ENCODE measurements around the gene FEZ2. TPM values are rescaled to one million over a fixed set of nuclear protein-coding genes. Genes with fewer than 3 reads are reported as not detected.
"Not testable (repeated sequence)": the region's sequence is repeated elsewhere in the genome, so short reads cannot be mapped to it uniquely, and the experiment has no call there.

The FEZ2 gene
- 103 and 153 TPM in 2 replicates for total RNA-seq (2014; rRNA removed; shearing (Covaris generic))

- DNase-seq (ENCODE audit: low read depth), result peak; percentile 81
These were observed at the start of gene FEZ2 for GRCh38 chr2:36597532-36598377. Gene FEZ2 (minus strand): TSS chr2:36598168. CDS start chr2:36598142, 26 bp downstream.

GRCh38 chr2:36634981-36635597, 37.1 kb upstream of the FEZ2 start:
- DNase-seq (ENCODE audit: low read depth), result peak; percentile 67

DNA sequence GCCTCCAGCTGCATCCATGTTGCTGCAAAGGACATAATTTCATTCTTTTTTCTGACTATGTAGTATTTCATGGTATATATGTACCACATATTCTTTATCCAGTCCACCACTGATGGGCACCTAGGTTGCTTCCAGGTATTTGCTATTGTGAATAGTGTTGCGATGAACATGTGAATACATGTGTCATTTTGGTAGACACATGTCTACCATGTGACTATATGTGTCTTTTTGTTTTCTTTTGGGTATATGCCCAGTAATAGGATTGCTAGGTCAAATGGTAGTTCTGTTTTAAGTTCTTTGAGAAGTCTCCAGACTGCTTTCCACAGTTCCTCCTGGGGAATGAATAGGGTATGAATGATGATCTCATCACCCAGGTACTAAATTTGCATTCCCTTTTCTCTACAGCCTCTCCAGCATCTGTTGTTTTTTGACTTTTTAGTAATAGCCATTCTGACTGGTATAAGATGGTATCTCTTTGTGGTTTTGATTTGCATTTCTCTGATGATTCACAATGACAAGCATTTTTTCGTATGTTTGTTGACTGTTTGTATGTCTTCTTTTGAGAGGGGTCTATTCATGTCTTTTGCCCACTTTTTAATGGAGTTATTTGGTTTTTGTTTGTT, 35.6 kb upstream of the FEZ2 start:
- peak; percentile 73 for DNase-seq (ENCODE audit: low read depth)

- no peak for DNase-seq (ENCODE audit: low read depth)
These were observed 28.8 kb upstream of the FEZ2 start for GRCh38 chr2:36626756-36627155.

GRCh38 chr2:36626071-36626470, 28.1 kb upstream of the FEZ2 start:
- no peak for DNase-seq (ENCODE audit: low read depth)

DNA sequence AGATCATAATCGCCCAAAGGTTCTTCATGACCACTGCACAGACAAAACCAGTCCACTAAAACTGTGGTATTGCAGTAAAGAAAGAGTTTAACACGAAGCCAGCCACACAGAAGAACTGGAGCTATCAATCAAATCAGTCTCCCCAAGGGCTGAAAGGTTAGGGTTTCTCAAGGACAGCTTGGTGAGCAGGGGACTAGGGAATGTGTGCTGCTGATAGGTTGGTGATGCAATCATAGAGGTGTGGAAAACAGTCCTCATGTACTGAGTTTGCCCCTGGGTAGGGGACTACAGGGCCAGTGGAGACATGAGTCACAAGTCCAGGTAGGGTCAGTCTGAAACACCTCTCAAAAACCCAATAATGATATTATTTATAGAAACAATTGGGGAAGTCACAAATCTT, 27.3 kb upstream of the FEZ2 start:
- no peak for DNase-seq (ENCODE audit: low read depth)

GRCh38 chr2:36620321-36620720, 22.4 kb upstream of the FEZ2 start:
- DNase-seq (ENCODE audit: low read depth), result no peak

DNA sequence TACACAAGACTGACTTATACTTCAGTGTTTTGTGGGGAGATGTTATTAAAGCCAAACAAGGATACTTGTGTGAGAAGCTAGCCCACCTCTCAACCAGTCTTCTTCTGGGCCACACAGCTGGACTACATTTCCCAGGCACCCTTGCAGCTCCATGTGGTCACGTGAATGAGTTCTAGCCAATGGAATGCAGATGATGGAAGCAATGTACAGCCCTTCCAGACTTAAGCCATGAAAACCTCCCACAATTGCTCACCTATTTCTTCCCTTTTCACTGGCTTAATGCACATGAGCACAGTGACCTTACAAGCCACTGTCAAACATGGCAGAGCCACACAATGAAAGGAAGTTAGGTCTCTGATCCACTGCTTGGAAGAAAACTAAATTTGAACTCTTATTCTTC, 20.4 kb upstream of the FEZ2 start:
- DNase-seq (ENCODE audit: low read depth), result peak; percentile 66

- no peak for DNase-seq (ENCODE audit: low read depth)
These were observed 19.0 kb upstream of the FEZ2 start for GRCh38 chr2:36616947-36617346.

- DNase-seq (ENCODE audit: low read depth), result no peak
These were observed 17.3 kb upstream of the FEZ2 start for GRCh38 chr2:36615222-36615621.

DNA sequence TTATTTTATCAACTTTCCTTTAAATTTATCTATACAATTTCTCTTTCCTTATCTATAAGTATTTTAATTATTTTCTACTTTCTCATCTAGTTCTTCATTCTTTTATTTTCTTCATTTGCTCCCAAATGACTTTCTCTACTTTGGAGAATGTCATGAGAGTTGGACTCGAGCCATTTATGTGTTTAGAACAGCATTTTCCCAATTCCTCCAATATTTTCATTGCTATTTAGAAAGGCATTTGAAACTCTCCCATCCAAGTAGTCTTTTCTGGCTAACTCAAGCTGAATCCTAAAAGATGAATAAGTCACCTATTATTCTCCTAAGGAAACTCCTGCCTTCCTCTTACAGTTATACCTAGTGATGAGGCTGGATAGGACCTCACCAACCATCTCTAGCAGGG, 15.8 kb upstream of the FEZ2 start:
- DNase-seq (ENCODE audit: low read depth), result no peak

GRCh38 chr2:36611316-36611990, 13.5 kb upstream of the FEZ2 start:
- DNase-seq (ENCODE audit: low read depth), result no peak

- DNase-seq (ENCODE audit: low read depth), result no peak
These were observed 11.5 kb upstream of the FEZ2 start for GRCh38 chr2:36609507-36609906.

GRCh38 chr2:36607947-36608346, 10.0 kb upstream of the FEZ2 start:
- peak; percentile 60 for DNase-seq (ENCODE audit: low read depth)

- no peak for DNase-seq (ENCODE audit: low read depth)
These were observed 9.0 kb upstream of the FEZ2 start for GRCh38 chr2:36606925-36607324.

DNA sequence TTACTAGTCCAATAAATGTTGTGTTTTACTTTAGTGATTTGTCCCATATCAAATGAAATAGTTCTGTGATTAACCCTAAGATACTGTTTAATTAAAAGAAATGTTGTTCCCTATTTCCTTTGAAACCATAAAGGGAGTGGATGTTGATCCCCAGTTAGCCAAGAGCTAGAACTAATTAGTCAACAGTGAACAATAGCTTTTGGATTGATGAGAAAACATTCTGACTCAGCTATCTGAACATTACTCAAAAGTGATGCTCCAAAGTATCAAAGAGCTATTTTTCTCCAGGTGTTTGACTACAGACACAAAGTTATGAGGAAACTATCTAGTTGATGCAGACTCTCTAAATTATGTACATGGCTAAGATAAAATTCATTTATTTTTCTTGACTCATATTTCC, 7.3 kb upstream of the FEZ2 start:
- no peak for DNase-seq (ENCODE audit: low read depth)

- DNase-seq (ENCODE audit: low read depth), result not testable (repeated sequence)
These were observed 5.7 kb upstream of the FEZ2 start for GRCh38 chr2:36603629-36604028.

DNA sequence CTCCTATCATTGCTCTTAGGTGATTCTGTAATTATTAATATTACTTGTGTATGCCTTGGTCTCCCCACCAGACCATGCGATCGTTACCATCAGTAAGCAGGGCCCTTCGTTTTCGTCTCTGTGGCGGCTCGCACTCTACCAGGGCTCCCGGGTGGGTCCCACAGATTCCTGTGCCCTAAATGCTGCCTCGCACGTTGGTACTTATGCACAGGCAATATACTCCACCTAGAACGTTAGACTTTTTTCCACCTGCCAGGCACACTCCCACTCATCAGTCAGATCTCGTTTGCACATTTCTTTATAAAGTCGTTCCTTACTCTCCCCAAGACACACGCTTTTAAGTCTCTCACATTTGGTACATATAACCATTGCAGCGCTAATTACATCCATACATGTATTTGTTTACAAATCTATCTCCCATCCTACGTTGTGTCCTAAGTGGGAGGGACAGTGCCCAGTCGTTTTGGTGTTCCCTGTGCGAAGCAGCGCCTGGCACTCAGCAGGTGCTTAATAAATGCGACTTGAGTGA, 901 bp downstream of the FEZ2 start:
- no peak for DNase-seq (ENCODE audit: low read depth)

- no peak for DNase-seq (ENCODE audit: low read depth)
These were observed 1.6 kb downstream of the FEZ2 start for GRCh38 chr2:36596397-36596796.

- DNase-seq (ENCODE audit: low read depth), result no peak
These were observed 3.1 kb downstream of the FEZ2 start for GRCh38 chr2:36594849-36595248.

GRCh38 chr2:36589230-36589630, 8.7 kb downstream of the FEZ2 start:
- no peak for DNase-seq (ENCODE audit: low read depth)

DNA sequence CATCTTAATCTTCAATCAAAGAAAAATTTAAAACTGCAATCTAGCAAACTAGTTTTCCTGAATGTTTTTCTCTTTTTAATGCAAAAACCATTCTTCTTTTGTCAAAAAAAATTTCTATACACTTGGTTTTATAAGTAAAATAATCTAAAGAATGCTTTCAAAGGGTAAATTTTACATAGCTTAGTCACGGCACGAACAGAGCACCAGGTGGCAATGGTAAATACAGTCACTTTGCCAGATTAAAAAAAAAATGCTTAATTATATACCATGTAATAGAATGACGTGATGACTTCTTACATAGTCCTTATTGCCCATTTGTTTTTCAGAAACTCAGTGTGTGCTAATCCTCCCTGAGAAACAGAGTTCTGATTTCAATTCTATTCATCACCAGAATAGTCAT, 10.4 kb downstream of the FEZ2 start:
- DNase-seq (ENCODE audit: low read depth), result no peak
